A549 treated with Hydrocortisone at 1 μM for 4 hours (cell line): ENCODE results near the gene PSME3. TPM values are rescaled to one million over a fixed set of nuclear protein-coding genes. Genes with fewer than 3 reads are reported as not detected.

Source experiments
- total RNA-seq: library from RNA; stranded (reverse); fragments of 200-300 nt; extraction: Qiagen RNA extraction; gene quantifications from 5 replicates; pipeline ENCODE4 v1.2.3, GENCODE V29; 2022

PSME3 gene, protein sequence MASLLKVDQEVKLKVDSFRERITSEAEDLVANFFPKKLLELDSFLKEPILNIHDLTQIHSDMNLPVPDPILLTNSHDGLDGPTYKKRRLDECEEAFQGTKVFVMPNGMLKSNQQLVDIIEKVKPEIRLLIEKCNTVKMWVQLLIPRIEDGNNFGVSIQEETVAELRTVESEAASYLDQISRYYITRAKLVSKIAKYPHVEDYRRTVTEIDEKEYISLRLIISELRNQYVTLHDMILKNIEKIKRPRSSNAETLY
- 222 to 326 TPM (median 227 TPM) in 5 replicates for total RNA-seq

GRCh38 chr17:42832934-42833766, at the start of gene PSME3:
Gene PSME3 (plus strand): TSS chr17:42833397. CDS start chr17:42833632, 235 bp downstream.

DNA sequence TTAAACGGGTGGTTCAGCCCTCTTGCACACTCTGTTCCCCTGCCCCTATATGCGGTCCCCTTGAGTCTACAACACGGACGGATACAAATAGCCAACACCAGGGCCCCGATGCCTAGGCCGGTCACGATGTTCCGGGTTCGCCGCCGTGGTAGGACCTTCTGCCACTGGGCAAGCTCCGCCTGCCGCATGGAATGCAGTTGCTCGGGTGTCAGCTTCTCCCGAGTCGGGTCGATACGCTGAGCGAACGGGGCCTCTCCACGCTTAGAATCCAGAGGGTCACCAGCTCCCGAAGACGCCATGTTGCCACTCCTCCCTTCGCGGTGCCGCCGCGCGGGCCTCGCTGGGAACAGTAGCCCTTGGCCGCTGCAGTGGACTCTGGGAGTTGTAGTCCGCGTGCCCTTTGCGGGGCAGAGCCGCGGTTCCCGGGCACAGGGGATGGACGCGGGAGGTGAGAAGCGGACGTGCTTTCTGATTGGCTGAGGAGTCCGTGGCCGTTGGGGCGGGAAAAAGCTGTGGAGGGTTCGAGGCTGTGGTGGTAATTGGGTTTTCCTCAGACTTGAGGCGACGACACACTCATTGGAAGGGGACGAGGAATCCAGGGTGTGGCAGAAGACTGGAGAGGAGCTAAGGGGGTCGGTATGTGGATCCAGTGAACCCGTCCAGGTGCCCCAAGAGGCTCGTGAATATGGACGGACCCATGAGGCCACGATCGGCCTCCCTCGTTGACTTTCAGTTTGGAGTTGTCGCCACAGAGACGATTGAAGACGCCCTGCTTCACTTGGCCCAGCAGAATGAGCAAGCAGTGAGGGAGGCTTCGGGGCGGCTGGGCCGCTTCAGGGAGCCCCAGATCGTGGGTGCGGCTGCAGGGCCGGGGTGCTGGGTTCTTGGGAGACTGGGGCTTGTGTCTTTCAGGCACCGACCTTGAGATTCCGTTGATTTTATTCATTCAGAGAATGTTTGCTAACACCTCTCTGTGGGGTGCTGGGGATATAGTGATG, 34.5 kb upstream of the PSME3 start, which contains the start of the genes CNTD1 and COA3:
TSS of gene CNTD1 (plus strand) at position 479 of the 998 bp plus-strand sequence. CDS start at position 686, 207 bp downstream.
TSS of gene COA3 (minus strand) at position 322 of the 998 bp plus-strand sequence. CDS start at position 299, 23 bp downstream.

GRCh38 chr17:42844271-42844670, 11.1 kb downstream of the PSME3 start, which contains the start of gene AOC2:
Gene AOC2 (plus strand): TSS chr17:42844580. CDS start chr17:42844627, 47 bp downstream.

DNA sequence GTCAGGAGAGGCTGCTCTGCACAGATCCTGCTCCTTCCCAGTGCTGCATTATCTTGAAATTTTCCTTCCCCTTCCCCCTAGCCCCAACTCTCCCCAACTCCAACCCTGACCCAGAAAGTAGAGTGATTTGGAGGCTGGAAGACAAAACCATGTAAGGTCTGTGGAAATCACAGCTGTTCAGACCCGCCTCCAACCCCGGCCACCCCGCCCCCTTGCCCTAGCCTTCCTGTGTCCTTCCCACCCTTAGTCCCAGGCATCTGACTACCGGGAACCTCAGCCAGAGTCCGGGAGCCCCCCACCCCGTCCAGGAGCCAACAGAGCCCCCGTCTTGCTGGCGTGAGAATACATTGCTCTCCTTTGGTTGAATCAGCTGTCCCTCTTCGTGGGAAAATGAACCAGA, 17.8 kb downstream of the PSME3 start, which contains the start of gene AOC3:
TSS of gene AOC3 (plus strand) at position 246 of the 400 bp plus-strand sequence. CDS start at position 391, 145 bp downstream.

Other genes starting within 250 kb of the PSME3 start
- 23.7 to 35.2 TPM (median 27.9 TPM) in 5 replicates for gene RETREG3, start 224.0 kb upstream of the PSME3 start, total RNA-seq
- 133 to 144 TPM (median 140 TPM) in 5 replicates for gene TUBG1, start 223.7 kb upstream of the PSME3 start, total RNA-seq
- gene TUBG2, start 174.1 kb upstream of the PSME3 start, total RNA-seq: 17.1 to 23.8 TPM (median 20.7 TPM) in 5 replicates
- gene PLEKHH3, start 156.4 kb upstream of the PSME3 start, total RNA-seq: 11.6 to 16.4 TPM (median 16.0 TPM) in 5 replicates
- 0.28 to 0.36 TPM (median 0.32 TPM) in 5 replicates for gene CCR10, start 151.6 kb upstream of the PSME3 start, total RNA-seq
- gene CNTNAP1, start 150.9 kb upstream of the PSME3 start, total RNA-seq: 4.7 to 5.9 TPM (median 5.5 TPM) in 5 replicates
- gene EZH1, start 88.4 kb upstream of the PSME3 start, total RNA-seq: 8.2 to 12.3 TPM (median 11.9 TPM) in 5 replicates
- 0.75 to 1.2 TPM (median 1.0 TPM) in 5 replicates for gene RAMP2, start 72.2 kb upstream of the PSME3 start, total RNA-seq
- gene VPS25, start 59.9 kb upstream of the PSME3 start, total RNA-seq: 121 to 127 TPM (median 125 TPM) in 5 replicates
- 1.0 to 1.7 TPM (median 1.2 TPM) in 5 replicates for gene WNK4, start 52.8 kb upstream of the PSME3 start, total RNA-seq
- 106 to 148 TPM (median 136 TPM) in 5 replicates for gene COA3, start 34.7 kb upstream of the PSME3 start, total RNA-seq
- gene CNTD1, start 34.5 kb upstream of the PSME3 start, total RNA-seq: 0.09 to 0.17 TPM (median 0.13 TPM) in 3 of 5 replicates, not detected in the others
- gene BECN1, start 9.1 kb upstream of the PSME3 start, total RNA-seq: 72.3 to 106 TPM (median 77.4 TPM) in 5 replicates
- 1.6 to 2.4 TPM (median 2.0 TPM) in 5 replicates for gene AOC2, start 11.2 kb downstream of the PSME3 start, total RNA-seq
- gene AOC3, start 17.8 kb downstream of the PSME3 start, total RNA-seq: 1.1 to 2.1 TPM (median 1.4 TPM) in 5 replicates
- 0.14 TPM in 1 of 5 replicates, not detected in the others for gene G6PC1, start 67.4 kb downstream of the PSME3 start, total RNA-seq
- gene AARSD1, start 131.1 kb downstream of the PSME3 start, total RNA-seq: 52.7 to 63.5 TPM (median 56.9 TPM) in 5 replicates
- 0.95 to 1.4 TPM (median 1.1 TPM) in 5 replicates for gene PTGES3L, start 146.7 kb downstream of the PSME3 start, total RNA-seq
- gene RUNDC1, start 147.2 kb downstream of the PSME3 start, total RNA-seq: 19.7 to 22.3 TPM (median 21.1 TPM) in 5 replicates
- gene RPL27, start 165.0 kb downstream of the PSME3 start, total RNA-seq: 2,950 to 3,217 TPM (median 3,086 TPM) in 5 replicates
- 15.8 to 21.1 TPM (median 18.4 TPM) in 5 replicates for gene IFI35, start 173.4 kb downstream of the PSME3 start, total RNA-seq
- gene VAT1, start 189.0 kb downstream of the PSME3 start, total RNA-seq: 230 to 245 TPM (median 244 TPM) in 5 replicates
- 0.07 to 0.22 TPM (median 0.15 TPM) in 5 replicates for gene RND2, start 191.8 kb downstream of the PSME3 start, total RNA-seq